Glutamatergic neuron (in vitro differentiated cells): ENCODE results near the gene INTS1. TPM values are rescaled to one million over a fixed set of nuclear protein-coding genes. Genes with fewer than 3 reads are reported as not detected.

Experiments used
- DNase-seq: peaks from one replicate; pipeline ENCODE4 v3.0.0; 2022
- H3K27ac Mint-ChIP-seq: one replicate; pipeline ENCODE4 v1.8.0; 2020; ENCODE audit warnings: mild to moderate bottlenecking, mixed read lengths, inconsistent platforms; ENCODE audit not compliant: unreplicated experiment
- H3K27me3 Mint-ChIP-seq: one replicate; pipeline ENCODE4 v1.8.0; 2020; ENCODE audit warnings: mild to moderate bottlenecking, moderate library complexity, mixed read lengths, inconsistent platforms; ENCODE audit not compliant: unreplicated experiment
- H3K36me3 Mint-ChIP-seq: one replicate; pipeline ENCODE4 v1.8.0; 2020; ENCODE audit warnings: mild to moderate bottlenecking, mixed read lengths, inconsistent platforms; ENCODE audit not compliant: unreplicated experiment
- H3K4me1 Mint-ChIP-seq: one replicate; pipeline ENCODE4 v1.8.0; 2020; ENCODE audit warnings: mild to moderate bottlenecking, low read depth, mixed read lengths, inconsistent platforms; ENCODE audit not compliant: unreplicated experiment
- H3K4me3 Mint-ChIP-seq: one replicate; pipeline ENCODE4 v1.8.0; 2020; ENCODE audit warnings: mild to moderate bottlenecking, mixed read lengths, inconsistent platforms; ENCODE audit not compliant: unreplicated experiment
- H3K9me3 Mint-ChIP-seq: one replicate; pipeline ENCODE4 v1.8.0; 2020; ENCODE audit warnings: mild to moderate bottlenecking, moderate library complexity, mixed read lengths, inconsistent platforms; ENCODE audit not compliant: unreplicated experiment
- total RNA-seq: library from RNA; stranded (reverse); fragmentation: NEBNext Ultra II Directional; extraction: Animal tissue kit (Norgen Biotek cat#: 25700); gene quantifications from one replicate; pipeline ENCODE4 v1.2.1, GENCODE V29; 2021; ENCODE audit not compliant: unreplicated experiment
- TF ChIP-seq, protein P1 (sequence below): fragments of 200-600 bp; sonication (generic); IDR thresholded peaks from one replicate; pipeline ENCODE4 v1.5.0; 2021; ENCODE audit not compliant: partially characterized antibody, unreplicated experiment

Gene INTS1
- total RNA-seq, 1 donor from 2014 or later, result 108 TPM

DNA sequence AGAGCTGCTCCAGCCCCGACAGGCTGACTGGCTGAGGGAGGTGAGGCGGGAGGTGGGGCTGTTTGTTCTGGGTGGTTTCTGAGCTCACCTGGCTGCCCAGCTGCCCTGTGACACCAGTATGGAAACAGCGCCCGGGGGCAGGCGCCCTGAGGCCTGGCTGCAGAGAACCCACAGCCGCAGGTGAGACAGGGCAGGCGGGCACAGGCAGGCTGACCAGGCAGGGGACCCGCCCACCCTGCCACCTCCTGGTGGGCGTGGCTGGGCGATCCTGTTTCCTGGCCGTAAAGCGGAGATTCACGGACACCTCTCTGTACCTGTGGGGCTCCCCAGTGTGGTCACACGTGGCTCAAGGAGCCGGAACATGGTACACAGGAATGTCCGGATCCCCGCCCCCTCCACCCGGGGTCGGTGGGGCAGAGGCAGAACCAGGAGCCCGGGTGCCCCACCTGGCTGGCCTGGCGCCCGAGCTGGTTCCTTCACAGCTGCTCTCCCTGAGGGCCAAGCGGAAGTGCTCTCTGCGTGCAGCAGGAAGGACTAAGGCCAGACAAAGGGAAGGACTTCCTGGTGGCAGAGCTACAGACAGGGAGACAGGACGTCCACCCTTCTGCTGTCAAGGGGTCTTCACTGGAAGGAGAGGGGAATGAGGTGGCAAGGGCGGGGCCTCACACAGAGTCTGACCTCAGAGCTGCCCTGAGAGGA is 48.8 kb downstream of the INTS1 start:
- Mint-ChIP-seq H3K27me3 (peaks cover 6% of the 10 kb centered on the region), H3K9me3 (no peaks in the 10 kb centered on the region), H3K4me1 (peaks cover 12% of the 10 kb centered on the region), H3K4me3 (no peak overlapping the region), H3K36me3 (no peaks in the 10 kb centered on the region), H3K27ac (no peak overlapping the region)
- TF ChIP-seq, protein P1, sequence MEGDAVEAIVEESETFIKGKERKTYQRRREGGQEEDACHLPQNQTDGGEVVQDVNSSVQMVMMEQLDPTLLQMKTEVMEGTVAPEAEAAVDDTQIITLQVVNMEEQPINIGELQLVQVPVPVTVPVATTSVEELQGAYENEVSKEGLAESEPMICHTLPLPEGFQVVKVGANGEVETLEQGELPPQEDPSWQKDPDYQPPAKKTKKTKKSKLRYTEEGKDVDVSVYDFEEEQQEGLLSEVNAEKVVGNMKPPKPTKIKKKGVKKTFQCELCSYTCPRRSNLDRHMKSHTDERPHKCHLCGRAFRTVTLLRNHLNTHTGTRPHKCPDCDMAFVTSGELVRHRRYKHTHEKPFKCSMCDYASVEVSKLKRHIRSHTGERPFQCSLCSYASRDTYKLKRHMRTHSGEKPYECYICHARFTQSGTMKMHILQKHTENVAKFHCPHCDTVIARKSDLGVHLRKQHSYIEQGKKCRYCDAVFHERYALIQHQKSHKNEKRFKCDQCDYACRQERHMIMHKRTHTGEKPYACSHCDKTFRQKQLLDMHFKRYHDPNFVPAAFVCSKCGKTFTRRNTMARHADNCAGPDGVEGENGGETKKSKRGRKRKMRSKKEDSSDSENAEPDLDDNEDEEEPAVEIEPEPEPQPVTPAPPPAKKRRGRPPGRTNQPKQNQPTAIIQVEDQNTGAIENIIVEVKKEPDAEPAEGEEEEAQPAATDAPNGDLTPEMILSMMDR, result no peak
- DNase-seq, result no peak

DNA sequence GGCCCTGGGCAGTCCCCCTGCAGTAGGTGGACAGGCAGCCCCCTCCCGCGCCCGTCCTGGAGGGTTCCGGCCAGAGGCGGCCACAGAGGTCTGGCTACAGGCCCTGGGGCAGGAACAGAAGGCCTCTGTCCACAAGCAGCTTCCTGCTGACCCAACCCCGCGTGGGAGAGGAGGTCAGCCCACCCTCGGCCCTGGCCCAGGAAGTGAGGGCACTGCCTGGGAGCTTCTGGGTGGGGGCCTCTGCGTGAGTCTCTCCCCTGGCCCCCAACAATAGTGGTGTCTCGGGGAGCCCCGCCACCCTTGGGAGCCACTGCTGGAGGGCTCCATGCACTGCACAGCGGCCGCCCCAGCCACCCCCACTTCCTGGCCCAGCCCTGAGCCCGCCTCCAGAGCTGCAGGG is 49.6 kb downstream of the INTS1 start:
- no peaks in the 10 kb centered on the region for H3K9me3 Mint-ChIP-seq
- DNase-seq, result peak; percentile 55
- H3K27me3 Mint-ChIP-seq, result peaks cover 6% of the 10 kb centered on the region
- H3K4me3 Mint-ChIP-seq, result no peak overlapping the region
- TF ChIP-seq, protein P1, result no peak
- no peaks in the 10 kb centered on the region for H3K36me3 Mint-ChIP-seq
- H3K4me1 Mint-ChIP-seq, result peaks cover 13% of the 10 kb centered on the region
- no peak overlapping the region for H3K27ac Mint-ChIP-seq

DNA sequence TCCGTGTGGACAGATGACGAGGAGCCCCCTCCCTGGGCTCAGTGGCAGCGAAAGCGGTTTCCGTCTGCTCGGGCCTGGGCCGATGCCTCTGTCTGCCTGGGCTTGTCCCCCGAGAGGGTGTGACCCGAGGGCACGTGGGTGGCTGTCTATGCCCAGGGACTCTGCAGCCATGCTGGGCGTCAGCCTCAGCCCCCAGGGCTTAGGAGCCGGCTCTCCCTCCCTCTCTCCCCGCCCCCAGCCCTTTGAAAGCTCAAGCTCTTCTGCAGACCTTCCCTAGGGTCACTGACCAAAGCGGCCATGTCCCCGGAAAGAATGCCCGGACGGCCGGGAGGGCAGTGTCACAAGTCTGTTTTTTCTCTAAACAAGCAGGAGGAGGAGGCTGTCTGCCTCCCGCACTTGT is 52.0 kb downstream of the INTS1 start:
- Mint-ChIP-seq H3K4me1 (peaks cover 10% of the 10 kb centered on the region), H3K27me3 (peaks cover 6% of the 10 kb centered on the region), H3K36me3 (no peaks in the 10 kb centered on the region), H3K4me3 (no peak overlapping the region), H3K9me3 (no peaks in the 10 kb centered on the region), H3K27ac (no peak overlapping the region)
- TF ChIP-seq, protein P1, result no peak
- no peak for DNase-seq

DNA sequence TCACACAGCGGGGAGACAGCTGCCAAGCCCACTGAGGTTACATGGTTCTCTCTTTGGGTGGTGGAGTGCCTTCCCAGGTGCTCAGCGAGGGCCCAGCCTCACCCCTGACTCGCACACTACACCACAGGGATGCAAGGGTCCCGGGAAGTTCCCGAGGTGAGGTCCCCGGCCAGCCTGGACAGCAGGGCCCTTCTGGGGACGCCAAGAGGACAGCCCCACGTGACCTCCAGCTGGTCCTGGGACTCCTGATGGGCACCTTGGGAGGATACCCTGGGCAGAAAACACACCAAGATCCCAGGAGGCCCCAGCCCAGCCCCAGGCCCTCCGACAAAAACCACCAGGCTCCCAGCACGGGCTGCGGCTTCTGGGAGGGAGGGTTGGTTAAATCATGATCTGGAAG is 53.2 kb downstream of the INTS1 start:
- no peak for DNase-seq
- no peak overlapping the region for H3K27ac Mint-ChIP-seq
- TF ChIP-seq, protein P1, result no peak
- peaks cover 10% of the 10 kb centered on the region for H3K4me1 Mint-ChIP-seq
- H3K4me3 Mint-ChIP-seq, result no peak overlapping the region
- H3K9me3 Mint-ChIP-seq, result no peaks in the 10 kb centered on the region
- no peaks in the 10 kb centered on the region for H3K36me3 Mint-ChIP-seq
- H3K27me3 Mint-ChIP-seq, result peaks cover 3% of the 10 kb centered on the region

DNA sequence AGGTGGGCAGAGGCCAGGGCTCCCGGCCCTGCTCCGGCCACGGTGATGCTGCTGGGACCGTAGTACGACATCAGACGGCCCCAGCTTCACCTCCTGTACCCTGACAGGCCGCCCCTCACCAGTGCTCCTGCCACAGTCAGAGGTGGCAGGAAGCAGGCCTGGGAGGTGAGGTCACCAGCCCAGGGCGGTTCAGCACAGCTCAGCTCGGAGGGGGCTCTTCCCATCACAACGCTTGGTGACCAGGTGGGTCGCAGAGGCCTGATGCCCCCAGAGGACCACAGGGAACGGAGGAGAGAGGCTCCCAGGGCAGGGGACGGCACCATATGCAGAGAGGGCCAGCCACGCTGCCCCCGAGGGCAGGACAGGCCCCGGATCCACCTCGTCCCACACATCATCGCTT is 53.8 kb downstream of the INTS1 start:
- no peak overlapping the region for H3K4me3 Mint-ChIP-seq
- no peak overlapping the region for H3K27ac Mint-ChIP-seq
- TF ChIP-seq, protein P1, result no peak
- H3K4me1 Mint-ChIP-seq, result peaks cover 10% of the 10 kb centered on the region
- H3K36me3 Mint-ChIP-seq, result no peaks in the 10 kb centered on the region
- DNase-seq, result no peak
- H3K9me3 Mint-ChIP-seq, result no peaks in the 10 kb centered on the region
- peaks cover 3% of the 10 kb centered on the region for H3K27me3 Mint-ChIP-seq
